Fibroblast of mammary gland (primary cell): ENCODE results near the gene GJE1.
A peak's percentile ranks its signal among the peaks of the same experiment; 100 is the strongest.
"Not testable (repeated sequence)": the region's sequence is repeated elsewhere in the genome, so short reads cannot be mapped to it uniquely, and the experiment has no call there.

Experiments used
- DNase-seq: peaks from one replicate; pipeline ENCODE4 v3.0.0-alpha.2; 2010; ENCODE audit warnings: low read depth
- H3K4me3 ChIP-seq: 2 replicates; pipeline ENCODE4 v1.5.1; 2011; ENCODE audit warnings: low read depth, mild to moderate bottlenecking, low read length, moderate library complexity; ENCODE audit not compliant: control insufficient read depth
- TF ChIP-seq, protein P1 (sequence below): conservative IDR thresholded peaks from 2 replicates; pipeline ENCODE4 v1.5.1; 2011; ENCODE audit warnings: low read depth, low read length, inconsistent platforms; ENCODE audit not compliant: control insufficient read depth, insufficient read depth

GJE1 gene

DNA sequence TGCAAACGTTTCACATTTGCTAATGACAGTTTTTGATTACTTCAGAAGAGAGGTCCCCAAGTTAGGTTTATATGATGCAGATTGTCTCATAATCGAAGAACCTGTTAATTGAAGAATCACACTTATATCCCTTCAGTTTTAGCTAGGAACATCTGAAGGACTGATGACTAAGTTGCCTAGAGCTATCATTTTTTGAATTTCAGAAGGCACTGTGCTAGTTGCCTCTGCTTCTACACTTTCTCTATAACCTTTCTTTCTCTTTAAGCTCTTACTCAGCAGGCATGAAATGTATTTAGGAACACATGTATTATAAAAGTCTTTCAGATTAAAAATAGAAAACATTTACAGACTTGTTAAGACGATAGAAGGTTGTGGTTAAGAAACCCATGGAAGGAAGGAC is 14.4 kb upstream of the GJE1 start:
- no peak for DNase-seq
- TF ChIP-seq, protein P1, sequence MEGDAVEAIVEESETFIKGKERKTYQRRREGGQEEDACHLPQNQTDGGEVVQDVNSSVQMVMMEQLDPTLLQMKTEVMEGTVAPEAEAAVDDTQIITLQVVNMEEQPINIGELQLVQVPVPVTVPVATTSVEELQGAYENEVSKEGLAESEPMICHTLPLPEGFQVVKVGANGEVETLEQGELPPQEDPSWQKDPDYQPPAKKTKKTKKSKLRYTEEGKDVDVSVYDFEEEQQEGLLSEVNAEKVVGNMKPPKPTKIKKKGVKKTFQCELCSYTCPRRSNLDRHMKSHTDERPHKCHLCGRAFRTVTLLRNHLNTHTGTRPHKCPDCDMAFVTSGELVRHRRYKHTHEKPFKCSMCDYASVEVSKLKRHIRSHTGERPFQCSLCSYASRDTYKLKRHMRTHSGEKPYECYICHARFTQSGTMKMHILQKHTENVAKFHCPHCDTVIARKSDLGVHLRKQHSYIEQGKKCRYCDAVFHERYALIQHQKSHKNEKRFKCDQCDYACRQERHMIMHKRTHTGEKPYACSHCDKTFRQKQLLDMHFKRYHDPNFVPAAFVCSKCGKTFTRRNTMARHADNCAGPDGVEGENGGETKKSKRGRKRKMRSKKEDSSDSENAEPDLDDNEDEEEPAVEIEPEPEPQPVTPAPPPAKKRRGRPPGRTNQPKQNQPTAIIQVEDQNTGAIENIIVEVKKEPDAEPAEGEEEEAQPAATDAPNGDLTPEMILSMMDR, result no peak
- no peak overlapping the region for H3K4me3 ChIP-seq

DNA sequence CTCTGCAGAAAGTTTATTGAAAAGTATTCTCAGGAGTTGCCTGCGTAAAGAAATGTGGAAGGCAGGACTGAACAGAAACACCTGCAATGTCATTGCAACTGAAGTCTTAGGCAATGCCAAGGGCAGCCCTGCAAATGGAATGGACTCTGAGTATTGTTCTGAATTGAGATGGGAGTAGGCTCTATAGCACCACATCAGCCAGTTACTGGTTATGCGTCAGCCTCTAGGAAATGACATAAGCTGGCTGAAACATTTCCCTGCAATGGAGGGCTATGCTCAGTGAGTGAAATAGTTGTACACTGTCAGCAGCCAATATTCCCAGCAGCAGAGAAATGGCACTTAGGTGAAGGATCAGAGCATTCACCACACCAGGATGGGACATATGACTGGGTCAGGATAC is 13.8 kb upstream of the GJE1 start:
- TF ChIP-seq, protein P1, result no peak
- peak; percentile 8 for DNase-seq
- no peak overlapping the region for H3K4me3 ChIP-seq

DNA sequence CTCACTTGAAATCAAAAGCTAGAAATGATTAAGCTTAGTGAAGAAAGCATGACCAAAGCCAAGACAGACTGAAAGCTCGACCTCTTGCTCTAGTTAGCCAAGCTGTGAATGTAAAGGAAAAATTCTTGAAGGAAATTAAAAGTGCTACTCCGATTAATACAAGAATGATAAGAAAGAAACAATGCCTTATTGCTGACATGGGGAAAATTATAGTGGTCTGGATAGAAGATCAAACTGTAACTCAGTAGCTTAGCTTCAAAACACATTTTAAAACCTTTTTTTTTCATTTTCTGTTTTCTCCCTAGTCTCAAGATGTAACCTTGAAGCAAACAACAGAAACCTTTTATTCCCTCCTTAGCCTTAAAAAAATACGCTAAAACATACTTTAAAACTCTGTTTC is 11.4 kb upstream of the GJE1 start:
- H3K4me3 ChIP-seq, result no peak overlapping the region
- TF ChIP-seq, protein P1, result no peak
- DNase-seq, result no peak

DNA sequence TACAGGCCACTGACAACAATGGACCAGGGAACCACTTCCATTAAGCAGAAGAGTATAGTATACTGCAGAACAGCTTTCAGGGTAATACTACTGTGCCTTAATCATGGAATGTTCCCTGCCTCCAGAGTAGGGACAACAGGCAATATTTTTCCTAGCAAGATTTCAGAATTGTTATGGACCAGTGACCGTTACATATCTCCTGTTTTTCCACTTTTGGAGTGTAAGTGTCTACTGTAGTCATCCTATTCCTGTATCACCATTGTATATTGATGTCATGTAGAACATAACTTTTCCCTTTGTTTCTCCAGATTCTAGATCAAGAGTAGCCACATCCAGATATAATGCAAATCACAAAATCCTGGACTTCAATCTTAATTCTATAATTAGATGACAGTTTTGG is 1.9 kb upstream of the GJE1 start:
- no peak for DNase-seq
- H3K4me3 ChIP-seq, result no peak overlapping the region
- TF ChIP-seq, protein P1, result no peak

DNA sequence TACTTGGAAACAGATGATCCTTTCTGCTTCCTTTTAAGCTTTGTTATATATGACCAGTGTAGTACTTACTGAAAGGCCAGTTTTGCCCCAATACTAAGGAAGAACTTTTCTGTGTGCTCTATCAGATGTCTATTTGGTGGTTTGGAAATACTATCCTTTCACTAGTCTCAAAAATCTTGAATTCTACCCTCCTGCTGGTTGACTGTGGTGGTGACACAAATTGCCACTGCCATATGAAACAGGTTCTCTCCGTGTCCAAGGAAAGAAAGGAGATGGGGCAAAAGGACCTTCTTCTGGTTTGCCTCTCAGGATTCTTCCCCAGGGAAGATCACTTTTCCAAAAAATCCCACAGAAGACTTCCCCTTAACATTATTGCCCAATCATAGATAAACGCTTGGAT is 6.2 kb downstream of the GJE1 start:
- H3K4me3 ChIP-seq, result no peak overlapping the region
- DNase-seq, result no peak
- TF ChIP-seq, protein P1, result no peak

DNA sequence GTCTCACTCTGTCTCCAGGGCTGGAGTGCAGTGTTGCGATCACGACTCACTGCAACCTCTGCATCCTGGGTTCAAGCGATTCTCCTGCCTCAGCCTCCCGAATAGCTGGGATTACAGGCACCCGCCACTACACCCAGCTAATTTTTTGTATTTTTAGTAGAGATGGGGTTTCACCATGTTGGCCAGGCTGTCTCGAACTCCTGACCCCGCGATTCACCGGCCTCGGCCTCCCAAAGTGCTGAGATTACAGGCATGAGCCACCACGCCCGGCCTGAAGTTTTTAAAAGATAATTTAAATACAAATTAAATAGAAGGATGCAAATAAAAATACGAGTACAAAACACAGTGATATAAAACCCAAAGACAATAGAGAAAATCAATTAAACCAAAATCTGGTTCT is 8.8 kb downstream of the GJE1 start:
- not testable (repeated sequence) for H3K4me3 ChIP-seq, DNase-seq

DNA sequence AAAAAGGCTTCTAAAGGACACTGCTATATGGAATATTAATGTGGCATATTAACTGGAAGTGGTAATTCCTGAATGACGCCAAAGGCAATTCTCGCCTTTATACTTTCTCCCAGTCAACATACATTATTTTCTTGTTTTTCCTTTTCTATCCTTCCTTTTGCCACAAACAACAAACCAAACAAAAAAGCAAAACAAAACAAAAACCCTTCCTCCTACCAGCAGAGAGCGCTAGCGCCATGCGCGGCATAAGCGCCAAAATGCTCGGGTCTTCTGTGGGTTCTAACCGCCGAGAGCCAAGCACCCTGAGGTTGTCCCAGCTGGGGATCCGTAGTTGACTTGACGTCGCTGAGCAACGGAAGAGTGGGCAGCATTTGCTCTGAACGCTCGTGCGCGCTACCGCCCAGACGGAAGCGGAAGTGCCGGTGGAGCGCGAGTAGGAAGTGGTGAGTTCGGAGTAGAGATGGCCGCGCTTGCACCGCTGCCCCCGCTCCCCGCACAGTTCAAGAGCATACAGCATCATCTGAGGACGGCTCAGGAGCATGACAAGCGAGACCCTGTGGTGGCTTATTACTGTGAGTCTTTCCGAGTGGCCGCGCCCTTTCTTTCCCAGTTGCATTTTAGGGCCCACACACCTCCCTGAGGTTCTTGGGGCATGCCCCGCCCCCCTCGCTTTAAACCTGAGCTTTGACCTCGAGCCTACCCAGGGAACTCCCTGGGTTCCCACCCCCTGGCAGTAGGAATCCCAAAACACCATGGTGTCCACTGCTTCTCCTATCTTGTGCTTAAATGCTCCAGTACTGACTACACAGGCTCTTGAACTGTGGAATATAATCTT is 14.3 kb downstream of the GJE1 start, which contains the start of the genes NMBR and VTA1:
Gene NMBR (minus strand): TSS at position 295 of the 835 bp plus-strand sequence. CDS start 58,464 bp downstream, outside the sequence.
Gene VTA1 (plus strand): TSS at position 436 of the 835 bp plus-strand sequence. CDS start 25 bp downstream, at position 461.
- TF ChIP-seq, protein P1, result peak; percentile 97
- peak; percentile 99 for DNase-seq
- H3K4me3 ChIP-seq, result peak within 1 kb of the TSS; percentile 82
